Gastrocnemius medialis (tissue), 4 donors: Measurements from ENCODE around the gene GALNT18.

ENCODE experiments used
- CTCF ChIP-seq, 5 experiments: fragments of 450-650 bp in 3 of 5; fragments of 200-600 bp in 2 of 5; sonication (generic) in 2 of 5; IDR thresholded peaks in 4 of 5; conservative IDR thresholded peaks in 1 of 5; 1 replicate in 4 of 5; 2 replicates in 1 of 5; pipeline ENCODE4 v1.5.1; 2016 to 2019; ENCODE audit warnings: antibody characterized with exemption in 5 of 5, mild to moderate bottlenecking in 3 of 5, moderate library complexity in 3 of 5
- POLR2A ChIP-seq, 2 donors: fragments of 450-650 bp; IDR thresholded peaks; one replicate each; pipeline ENCODE4 v1.6.1; 2017; ENCODE audit warnings: antibody characterized with exemption in 2 of 2, mild to moderate bottlenecking in 2 of 2, moderate library complexity in 2 of 2

- TF ChIP-seq CTCF (IDR thresholded peaks at IDR 0.05 in 4 of 5, conservative IDR thresholded peaks at IDR 0.05 in 1 of 5) (no peak), POLR2A (IDR thresholded peaks at IDR 0.05) (no peak)
Observed at GRCh38 chr11:11440144-11440543, 181.7 kb downstream of the GALNT18 start.
